Activated CD8-positive, alpha-beta T cell treated with anti-CD3 and anti-CD28 coated beads for 36 hours (primary cell): ENCODE data around the gene SEPTIN12. TPM values are rescaled to one million over a fixed set of nuclear protein-coding genes. Genes with fewer than 3 reads are reported as not detected.

Experiments
- ATAC-seq: fragments of 200-7000 bp; cut with Tn5 transposase; one replicate; pipeline ENCODE4 v1.10.0; 2021; ENCODE audit warnings: mild to moderate bottlenecking, moderate library complexity
- CTCF ChIA-PET: fragments of 350-600 bp; sonication (Branson Sonifier 250); formaldehyde crosslinking; loops from one replicate; lab custom pipeline; 2021; ENCODE audit warnings: antibody characterized with exemption; lab: Charles Lee
- POLR2A ChIA-PET: fragments of 350-600 bp; sonication (Branson Sonifier 250); formaldehyde crosslinking; loops from one replicate; lab custom pipeline; 2021; ENCODE audit warnings: antibody characterized with exemption; lab: Charles Lee
- DNase-seq: peaks from one replicate; pipeline ENCODE4 v3.0.0-alpha.2; 2020
- H3K27ac Mint-ChIP-seq: one replicate; pipeline ENCODE4 v1.8.0; 2021; ENCODE audit warnings: mild to moderate bottlenecking, mixed read lengths
- H3K27me3 Mint-ChIP-seq: one replicate; pipeline ENCODE4 v1.8.0; 2021; ENCODE audit warnings: mixed read lengths
- H3K36me3 Mint-ChIP-seq: one replicate; pipeline ENCODE4 v1.8.0; 2021; ENCODE audit warnings: low read depth, mixed read lengths
- H3K4me1 Mint-ChIP-seq: one replicate; pipeline ENCODE4 v1.8.0; 2021; ENCODE audit warnings: low read depth, mixed read lengths
- H3K4me3 Mint-ChIP-seq: one replicate; pipeline ENCODE4 v1.8.0; 2021; ENCODE audit warnings: mild to moderate bottlenecking, moderate library complexity, mixed read lengths
- H3K9me3 Mint-ChIP-seq: one replicate; pipeline ENCODE4 v1.8.0; 2021; ENCODE audit warnings: mixed read lengths
- CTCF ChIP-seq: fragments of 200-600 bp; IDR thresholded peaks from one replicate; pipeline ENCODE4 v1.8.0; 2022; ENCODE audit warnings: antibody characterized with exemption, mild to moderate bottlenecking
- intact Hi-C: fragments of 100-400 bp; cut with micrococcal nuclease; formaldehyde crosslinking; loops from one replicate; pipeline ENCODE4 v1.10.0; 2022
- total RNA-seq, 2 experiments: library from RNA; stranded (reverse); gene quantifications; one replicate each; pipeline ENCODE4 v1.2.3, GENCODE V29; 2021

SEPTIN12 gene
- total RNA-seq, 2 experiments from 2014 or later: not detected

GRCh38 chr16:4729876-4730275 is 58.3 kb downstream of the SEPTIN12 start:
- H3K27me3 Mint-ChIP-seq: no peaks in the 10 kb centered on the region
- intact Hi-C loops: no loop called here
- ChIA-PET CTCF (no interaction called here), POLR2A (interaction anchor here (1.9 kb wide), 1 partner anchor 34 kb away, joined by 4 read pairs; no protein-coding TSS in a partner anchor)
- H3K9me3 Mint-ChIP-seq: no peaks in the 10 kb centered on the region
- TF ChIP-seq CTCF: no peak
- DNase-seq: no peak
- no peak overlapping the region for H3K4me3 Mint-ChIP-seq
- H3K36me3 Mint-ChIP-seq: peaks cover 12% of the 10 kb centered on the region
- H3K27ac Mint-ChIP-seq: no peak overlapping the region
- peaks cover 11% of the 10 kb centered on the region for H3K4me1 Mint-ChIP-seq
- ATAC-seq: no peak

- ChIA-PET CTCF (no interaction called here), POLR2A (interaction anchor here (0.7 kb wide), 1 partner anchor 26 kb away, joined by 3 read pairs; no protein-coding TSS in a partner anchor)
- H3K36me3 Mint-ChIP-seq: peaks cover 13% of the 10 kb centered on the region
- peaks cover 11% of the 10 kb centered on the region for H3K4me1 Mint-ChIP-seq
- ATAC-seq (no peak), DNase-seq (no peak)
- H3K9me3 Mint-ChIP-seq: no peaks in the 10 kb centered on the region
- intact Hi-C loops: no loop called here
- H3K27ac Mint-ChIP-seq: no peak overlapping the region
- H3K27me3 Mint-ChIP-seq: no peaks in the 10 kb centered on the region
- H3K4me3 Mint-ChIP-seq: no peak overlapping the region
- no peak for TF ChIP-seq CTCF
Observed at GRCh38 chr16:4728676-4729075, 59.5 kb downstream of the SEPTIN12 start.

Other genes with a start within 250 kb of the SEPTIN12 start
- gene CDIP1, start 249.6 kb downstream of the SEPTIN12 start, total RNA-seq: 10 to 100 TPM; 31.9 to 32.2 TPM
- gene C16orf96, start 232.0 kb downstream of the SEPTIN12 start, total RNA-seq: under 1 TPM; 0.16 to 0.32 TPM
- 10 to 100 TPM; 12.2 to 13.4 TPM for gene UBALD1, start 173.5 kb downstream of the SEPTIN12 start, total RNA-seq
- 10 to 100 TPM; 67.6 to 70.8 TPM for gene MGRN1, start 163.5 kb downstream of the SEPTIN12 start, total RNA-seq
- 10 to 100 TPM; 22.3 to 25.6 TPM for gene NUDT16L1, start 94.8 kb downstream of the SEPTIN12 start, total RNA-seq
- 10 to 100 TPM; 13.0 to 13.8 TPM for gene ANKS3, start 54.1 kb downstream of the SEPTIN12 start, total RNA-seq
- gene DNAAF8, start 53.8 kb downstream of the SEPTIN12 start, total RNA-seq: under 1 TPM; 0.18 to 0.38 TPM
- gene ZNF500, start 21.2 kb downstream of the SEPTIN12 start, total RNA-seq: 10 to 100 TPM; 10.9 to 12.8 TPM
- not detected for gene SMIM22, start 7.0 kb upstream of the SEPTIN12 start, total RNA-seq
- gene ROGDI, start 14.3 kb upstream of the SEPTIN12 start, total RNA-seq: 1 to 10 TPM; 3.3 to 3.7 TPM
- 10 to 100 TPM; 63.7 to 64.8 TPM for gene GLYR1, start 58.9 kb upstream of the SEPTIN12 start, total RNA-seq
- 10 to 100 TPM; 25.4 to 25.6 TPM for gene UBN1, start 59.1 kb upstream of the SEPTIN12 start, total RNA-seq
- gene PPL, start 148.8 kb upstream of the SEPTIN12 start, total RNA-seq: under 1 TPM in 1 of 2 experiments, not detected in 1; 0.05 TPM
- under 1 TPM in 1 of 2 experiments, not detected in 1; 0.07 TPM for gene SEC14L5, start 170.0 kb upstream of the SEPTIN12 start, total RNA-seq
- 10 to 100 TPM; 10.1 to 11.3 TPM for gene NAGPA, start 245.6 kb upstream of the SEPTIN12 start, total RNA-seq